ENCODE measurements around the gene ZSWIM3. TPM values are rescaled to one million over a fixed set of nuclear protein-coding genes. Genes with fewer than 3 reads are reported as not detected.
A peak's percentile ranks its signal among the peaks of the same experiment; 100 is the strongest.

ZSWIM3 gene
- total and polyA plus RNA-seq, 2 of the 8 experiments (the other 6 are each of a cell fraction or from before 2014, with no cell fraction given), result 5.5 to 6.9 TPM

DNA sequence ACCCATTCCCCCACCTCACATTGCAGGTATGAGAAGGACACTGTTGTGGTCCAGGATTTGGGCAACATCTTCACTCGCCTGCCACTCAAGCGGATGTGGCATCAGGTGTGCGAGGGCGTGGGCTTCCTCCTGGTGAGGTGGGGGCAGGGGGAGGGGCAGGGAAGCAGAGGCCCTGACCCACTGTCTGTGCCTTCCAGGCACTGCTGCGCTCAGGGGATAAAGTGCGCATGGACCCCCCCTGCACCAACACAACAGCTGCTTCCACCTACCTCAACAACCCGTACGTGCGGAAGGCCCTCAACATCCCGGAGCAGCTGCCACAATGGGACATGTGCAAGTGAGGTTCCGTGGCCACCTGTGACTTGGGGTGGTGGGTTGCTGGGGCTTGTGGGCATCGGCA lies 37.4 kb downstream of the ZSWIM3 start:
- no peak overlapping the region for H3K56ac ChIP-seq (replicated peaks; ENCODE audit: insufficient read length, low read depth, low read length)
- DNase-seq (ENCODE audit: low read depth in 1 of 2, low spot score in 2 of 2), result no peak
- H3K36me3 ChIP-seq (ENCODE audit: control insufficient read depth in 2 of 4, insufficient read depth in 4 of 4, low read length in 3 of 4), result peaks cover 9 to 29% (median 24%) of the 10 kb centered on the region in 4 experiments
- no peak overlapping the region for H3K4me2 ChIP-seq (ENCODE audit: insufficient read depth in 1 of 2, low read depth in 2 of 2, low read length in 2 of 2)
- H3K27me3 ChIP-seq (replicated peaks in 1 of 4; ENCODE audit: control insufficient read depth in 3 of 4, extremely low read depth in 1 of 4, insufficient read depth in 3 of 4, low read length in 3 of 4), result no peaks in the 10 kb centered on the region
- WGBS, 2 experiments (ENCODE audit: extremely low coverage in 1 of 2, insufficient coverage in 1 of 2, insufficient read length in 1 of 2, insufficient replicate concordance in 2 of 2, low coverage in 1 of 2, low lambda C conversion rate in 2 of 2, missing lambda C conversion rate in 1 of 2), result 88% methylated on average over 11 of the region's 12 CpGs; no CpG with 5 or more reads in 1 of the 2 experiments
- H3K9ac ChIP-seq (replicated peaks in 1 of 4; ENCODE audit: extremely low read depth in 1 of 4, low read depth in 3 of 4, low read length in 3 of 4), result no peak overlapping the region
- H3K23ac ChIP-seq (ENCODE audit: insufficient read length), result no peak overlapping the region
- H4K91ac ChIP-seq (replicated peaks; ENCODE audit: insufficient read length, low read length), result no peak overlapping the region
- H3K23me2 ChIP-seq (ENCODE audit: low read depth, low read length), result peaks cover 15% of the 10 kb centered on the region; the same call in 1 of the 2 replicates
- H2BK20ac ChIP-seq (ENCODE audit: low read length), result no peak overlapping the region
- H3K14ac ChIP-seq (ENCODE audit: insufficient read length), result no peak overlapping the region
- ChIA-PET CTCF (ENCODE audit: partially characterized antibody) (interaction anchor here (4.1 to 5.6 kb wide), 2 partner anchors 7 to 67 kb away, joined by 15 to 24 read pairs; no protein-coding TSS in a partner anchor), POLR2A (ENCODE audit: partially characterized antibody) (interaction anchor here (0.7 to 11.2 kb wide), 10 partner anchors 9 to 67 kb away, joined by 3 to 172 read pairs (median 4); partner anchors contain the start of genes ACOT8, PLTP and ZSWIM1)
- H4K5ac ChIP-seq (ENCODE audit: insufficient read length, low read depth, low read length), result no peak overlapping the region
- peaks cover 0 to 10% (median 6%) of the 10 kb centered on the region in 4 experiments; a peak in 6 of 7 replicates for H3K4me1 ChIP-seq (replicated peaks in 1 of 4; ENCODE audit: control insufficient read depth in 3 of 4, insufficient read depth in 4 of 4, low read length in 3 of 4)
- no peak overlapping the region; the same call in 1 of the 2 replicates for H4K8ac ChIP-seq (ENCODE audit: extremely low read depth, insufficient read depth, low read length)
- H3K4ac ChIP-seq (replicated peaks; ENCODE audit: insufficient read length, low read depth, low read length), result no peak overlapping the region
- H3K4me3 ChIP-seq (ENCODE audit: extremely low read depth in 1 of 4, insufficient read depth in 2 of 4, low read depth in 3 of 4, low read length in 4 of 4), result no peak overlapping the region
- H3K27ac ChIP-seq (ENCODE audit: low read depth, low read length), result no peak overlapping the region
- no peaks in the 10 kb centered on the region; the same call in 1 of the 2 replicates for H3K79me1 ChIP-seq (ENCODE audit: low read depth, low read length)
- no peak overlapping the region for H2BK5ac ChIP-seq (ENCODE audit: low read depth, low read length)
- H2BK12ac ChIP-seq (ENCODE audit: low read depth, low read length), result no peak overlapping the region
- no peak overlapping the region for H2BK15ac ChIP-seq (ENCODE audit: low read length)
- no peaks in the 10 kb centered on the region for H3K9me3 ChIP-seq (ENCODE audit: insufficient read depth in 2 of 2, low read depth in 1 of 2, low read length in 1 of 2)
- no peaks in the 10 kb centered on the region for H3K79me2 ChIP-seq (ENCODE audit: control insufficient read depth in 1 of 2, insufficient read depth in 2 of 2, low read length in 2 of 2)
- H3K18ac ChIP-seq (ENCODE audit: extremely low read depth, low read length), result no peak overlapping the region
- H2AFZ ChIP-seq (ENCODE audit: low read length), result no peak overlapping the region
- FAIRE-seq, result no peak
- H4K20me1 ChIP-seq (replicated peaks in 1 of 2; ENCODE audit: control insufficient read depth in 1 of 2, insufficient read depth in 2 of 2, low read length in 2 of 2), result peaks cover 0 to 13% of the 10 kb centered on the region in 2 experiments
- no peak overlapping the region for H2BK120ac ChIP-seq (replicated peaks; ENCODE audit: low read depth, low read length)
- no peak overlapping the region for H2AK5ac ChIP-seq (ENCODE audit: low read depth, low read length)
- TF ChIP-seq RNF2 (IDR thresholded peaks at IDR 0.05; ENCODE audit: borderline replicate concordance, low read depth, low read length, missing control alignments, poor library complexity, severe bottlenecking), result no peak
- TF ChIP-seq POLR2AphosphoS5 (IDR thresholded peaks at IDR 0.05; ENCODE audit: low read depth, low read length), result peak; percentile 64; the same call in 1 of the 2 replicates
- TF ChIP-seq SIRT6 (IDR thresholded peaks at IDR 0.05; ENCODE audit: low read length), result no peak
- TF ChIP-seq CHD1 (IDR thresholded peaks at IDR 0.05; ENCODE audit: low read depth, low read length), result no peak
- TF ChIP-seq POLR2A (IDR thresholded peaks at IDR 0.05; ENCODE audit: control extremely low read depth in 1 of 2, low read depth in 2 of 2, low read length in 2 of 2), result peak in 1 of 2 experiments; percentile 57; a peak in 1 of 3 replicates
- TF ChIP-seq ZNF274 (IDR thresholded peaks at IDR 0.05; ENCODE audit: borderline replicate concordance, extremely low read depth, low read length), result no peak
- TF ChIP-seq HDAC2 (IDR thresholded peaks at IDR 0.05; ENCODE audit: borderline replicate concordance in 1 of 2, low read depth in 2 of 2, low read length in 2 of 2), result no peak
- TF ChIP-seq, protein P1, sequence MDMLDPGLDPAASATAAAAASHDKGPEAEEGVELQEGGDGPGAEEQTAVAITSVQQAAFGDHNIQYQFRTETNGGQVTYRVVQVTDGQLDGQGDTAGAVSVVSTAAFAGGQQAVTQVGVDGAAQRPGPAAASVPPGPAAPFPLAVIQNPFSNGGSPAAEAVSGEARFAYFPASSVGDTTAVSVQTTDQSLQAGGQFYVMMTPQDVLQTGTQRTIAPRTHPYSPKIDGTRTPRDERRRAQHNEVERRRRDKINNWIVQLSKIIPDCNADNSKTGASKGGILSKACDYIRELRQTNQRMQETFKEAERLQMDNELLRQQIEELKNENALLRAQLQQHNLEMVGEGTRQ (IDR thresholded peaks at IDR 0.05; ENCODE audit: low read length), result no peak
- TF ChIP-seq CBX8 (IDR thresholded peaks at IDR 0.05; ENCODE audit: borderline replicate concordance, low read depth, low read length), result no peak
- no peak for TF ChIP-seq BACH1 (IDR thresholded peaks at IDR 0.05; ENCODE audit: low read length)
